Posterior vena cava (tissue), 2 donors: Measurements from ENCODE around the gene ALOX12B. TPM values are rescaled to one million over a fixed set of nuclear protein-coding genes. Genes with fewer than 3 reads are reported as not detected.

Source experiments
- DNase-seq: peaks from one replicate; pipeline ENCODE4 v3.0.0-alpha.2; 2020; ENCODE audit warnings: low spot score
- intact Hi-C, 2 donors: fragments of 100-400 bp; cut with DNase I; formaldehyde crosslinking; loops; one replicate each; pipeline versions ENCODE4 v1.14.1 to v1.14.2; 2022 to 2023
- total RNA-seq, 2 donors: library from RNA; stranded (reverse); fragmentation: NEBNext Ultra II Directional; extraction: Animal tissue kit (Norgen Biotek cat#: 25700); gene quantifications; one replicate each; pipeline ENCODE4 v1.2.1, GENCODE V29; 2021
- donor health status: DM: yes; HTN: yes; CAD: no.
- donor health status: DM: yes; HTN: yes; CAD: no.

The ALOX12B gene
- total RNA-seq, 2 donors from 2014 or later, result not detected

- intact Hi-C loops, result no loop called here
- DNase-seq, result no peak
Measured at GRCh38 chr17:8100111-8100510, 12.6 kb upstream of the ALOX12B start.

- intact Hi-C loops, result no loop called here
- DNase-seq, result no peak
Measured at GRCh38 chr17:8096541-8096940, 9.0 kb upstream of the ALOX12B start.

- DNase-seq, result no peak
Measured at GRCh38 chr17:8095361-8095760, 7.8 kb upstream of the ALOX12B start.

GRCh38 chr17:8091033-8091687 is 3.6 kb upstream of the ALOX12B start:
- no peak for DNase-seq
- intact Hi-C loops, result no loop called here

More at GRCh38 chr17:8095361-8095760, 7.8 kb upstream of the ALOX12B start:
- intact Hi-C loops, result no loop called here

GRCh38 chr17:8089728-8090127 is 2.2 kb upstream of the ALOX12B start:
- intact Hi-C loops, result no loop called here
- DNase-seq, result no peak

- intact Hi-C loops, result no loop called here
- DNase-seq, result no peak
Measured at GRCh38 chr17:8087952-8088230, 375 bp upstream of the ALOX12B start.

GRCh38 chr17:8084250-8084649 is 3.3 kb downstream of the ALOX12B start:
- DNase-seq, result no peak
- intact Hi-C loops, result no loop called here

- DNase-seq, result no peak
- intact Hi-C loops, result no loop called here
Measured at GRCh38 chr17:8082292-8082691, 5.2 kb downstream of the ALOX12B start.

GRCh38 chr17:8081876-8082275 is 5.6 kb downstream of the ALOX12B start:
- intact Hi-C loops, result no loop called here
- DNase-seq, result no peak

- DNase-seq, result no peak
- intact Hi-C loops, result no loop called here
Measured at GRCh38 chr17:8080799-8081219, 6.7 kb downstream of the ALOX12B start.

- DNase-seq, result peak; percentile 40
- intact Hi-C loops, result no loop called here
Measured at GRCh38 chr17:8080208-8080798, 7.2 kb downstream of the ALOX12B start.

GRCh38 chr17:8079291-8080207 is 8.0 kb downstream of the ALOX12B start:
- intact Hi-C loops, result loop anchor here in 1 of 2 donors (10.0 kb wide), 1 partner anchor 225 kb away; no protein-coding TSS in a partner anchor
- DNase-seq, result peak; percentile 92

GRCh38 chr17:8077939-8078338 is 9.6 kb downstream of the ALOX12B start:
- intact Hi-C loops, result loop anchor here in 1 of 2 donors (10.0 kb wide), 1 partner anchor 227 kb away; no protein-coding TSS in a partner anchor
- peak; percentile 41 for DNase-seq

GRCh38 chr17:8076502-8077266 is 10.8 kb downstream of the ALOX12B start:
- intact Hi-C loops, result loop anchor here in 1 of 2 donors (10.0 kb wide), 1 partner anchor 228 kb away; no protein-coding TSS in a partner anchor
- DNase-seq, result peak; percentile 77

- peak; percentile 76 for DNase-seq
- intact Hi-C loops, result loop anchor here in 1 of 2 donors (10.0 kb wide), 1 partner anchor 229 kb away; no protein-coding TSS in a partner anchor
Measured at GRCh38 chr17:8075574-8076342, 11.8 kb downstream of the ALOX12B start.

- intact Hi-C loops, result loop anchor here in 1 of 2 donors (10.0 kb wide), 1 partner anchor 230 kb away; no protein-coding TSS in a partner anchor
- peak; percentile 43 for DNase-seq
Measured at GRCh38 chr17:8075081-8075480, 12.4 kb downstream of the ALOX12B start.

GRCh38 chr17:8074554-8074953 is 13.0 kb downstream of the ALOX12B start:
- intact Hi-C loops, result loop anchor here in 1 of 2 donors (10.0 kb wide), 1 partner anchor 230 kb away; no protein-coding TSS in a partner anchor
- no peak for DNase-seq
